Hematopoietic multipotent progenitor cell treated with erythropoietin and hydrocortisone succinate and interleukin-3 and kit ligand, for 15 days (in vitro differentiated cells): ENCODE data around the gene FAM89B.
A peak's percentile ranks its signal among the peaks of the same experiment; 100 is the strongest.

ENCODE experiments used
- DNase-seq: peaks from one replicate; pipeline ENCODE4 v3.0.0-alpha.2; 2015; ENCODE audit warnings: low spot score

The FAM89B gene

DNA sequence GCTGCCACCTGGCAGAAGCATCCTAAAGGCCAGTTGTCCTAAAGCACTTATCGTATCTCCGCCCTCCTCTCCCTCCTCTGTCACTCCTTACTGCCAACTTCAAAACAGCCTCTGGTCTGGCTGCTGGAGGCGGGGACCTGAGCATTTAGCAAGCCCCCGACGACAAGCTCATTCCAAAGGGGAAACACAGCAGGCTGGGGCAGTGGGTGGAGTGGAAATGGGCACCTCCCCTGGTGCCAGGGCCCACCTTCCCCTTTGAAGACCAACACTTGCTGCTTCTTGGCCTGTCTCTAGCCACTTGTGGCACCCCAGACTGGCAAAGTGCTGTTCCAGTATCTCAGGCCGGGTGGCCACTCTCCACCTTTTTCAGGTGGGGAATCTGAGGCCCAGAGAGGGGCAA, 38.1 kb downstream of the FAM89B start:
- no peak for DNase-seq

DNA sequence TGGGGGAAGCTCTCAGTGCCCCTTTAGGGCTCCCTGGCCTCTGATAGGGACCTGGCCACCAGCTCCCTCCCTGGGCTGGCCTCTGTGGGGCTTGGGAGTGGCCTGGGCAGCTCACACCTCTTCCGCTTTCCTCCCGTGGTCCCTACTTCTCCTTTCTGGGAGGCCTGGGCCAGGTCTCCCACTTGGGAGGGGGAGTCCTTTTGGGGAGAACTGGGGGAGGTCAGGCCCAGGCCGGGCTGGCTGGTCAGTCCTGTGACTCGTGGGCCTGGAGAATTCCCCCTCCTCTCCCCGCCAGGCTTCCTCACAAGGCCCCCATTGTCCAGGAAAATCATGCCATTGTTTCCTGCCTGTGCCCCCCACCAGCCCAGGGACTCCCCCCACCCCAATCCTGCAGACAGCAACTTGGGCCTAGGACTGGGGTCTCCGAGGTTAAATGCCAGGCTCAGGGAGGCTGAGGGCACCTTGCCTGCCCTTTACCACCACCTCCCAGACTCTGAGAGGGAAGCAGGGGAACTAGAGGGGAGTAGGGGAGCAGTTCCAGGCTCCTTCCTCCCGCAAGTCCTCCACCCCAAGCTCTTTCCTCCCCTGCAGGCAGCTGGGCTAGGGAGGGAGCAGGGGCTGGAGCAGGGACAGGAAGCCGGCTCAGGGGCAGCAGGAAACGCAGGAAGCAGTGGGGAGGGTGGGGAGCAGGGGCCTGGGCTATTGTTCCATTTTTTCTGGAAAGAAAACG, 38.9 kb downstream of the FAM89B start:
- DNase-seq = no peak

DNA sequence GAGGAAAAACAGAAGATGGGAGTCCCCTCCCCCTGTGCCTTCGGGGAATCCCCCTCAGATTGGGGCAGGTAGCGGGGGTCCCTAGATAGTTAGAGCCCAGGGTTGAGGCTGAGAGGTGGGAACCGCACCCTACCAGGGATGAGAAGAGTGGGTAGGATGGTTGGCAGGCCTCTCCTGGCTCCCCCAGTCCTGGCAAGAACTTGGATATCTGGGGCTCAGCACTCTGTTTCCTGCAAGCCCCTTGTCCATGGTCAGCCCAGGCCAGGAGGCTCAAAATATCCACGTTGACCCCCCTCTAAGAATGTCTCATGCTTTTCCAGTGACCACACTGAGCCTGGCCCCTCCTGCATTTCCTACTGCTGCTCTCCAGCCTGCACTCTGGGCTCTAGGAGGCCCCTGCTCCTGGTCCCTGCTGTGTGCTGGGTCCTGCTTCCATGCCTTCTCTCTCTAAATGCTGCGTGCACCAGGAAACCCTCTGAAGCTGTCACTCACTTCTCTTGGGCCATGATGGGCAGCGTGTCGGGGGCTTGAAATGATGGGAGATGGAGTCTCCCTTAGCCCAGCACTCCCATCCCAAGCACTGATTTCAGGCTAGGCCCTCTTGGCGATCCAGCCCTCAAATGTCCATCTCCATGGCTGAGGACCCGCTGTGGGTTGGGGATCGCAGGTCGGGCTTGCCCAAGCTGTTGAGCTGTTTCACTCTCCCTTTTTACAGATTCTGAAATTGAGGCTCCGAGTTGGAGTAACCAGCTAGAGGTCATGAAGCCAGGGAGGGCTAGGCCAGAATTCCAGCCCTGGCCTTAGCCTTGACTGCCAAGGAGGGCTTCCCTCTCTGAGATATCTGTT, 39.6 kb downstream of the FAM89B start:
- DNase-seq = no peak

DNA sequence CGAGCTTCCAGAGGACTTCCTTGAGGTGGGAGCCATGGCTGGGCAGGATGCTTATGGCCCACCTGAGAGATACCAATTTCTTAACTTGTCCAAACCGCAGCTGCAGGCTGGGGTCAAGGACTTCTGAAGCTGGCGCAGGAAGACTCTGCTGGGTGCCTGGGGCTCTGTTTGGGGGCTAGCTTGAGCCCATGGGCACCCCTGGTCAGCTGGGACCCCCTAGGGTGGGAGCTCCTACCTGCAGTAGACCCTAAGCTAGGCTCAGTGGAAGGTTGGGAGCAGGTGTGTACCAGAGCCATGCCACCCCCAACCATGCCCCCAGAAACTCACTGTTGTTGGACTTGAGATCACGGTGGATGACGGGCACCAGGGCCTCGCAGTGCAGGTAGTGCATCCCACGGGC, 40.4 kb downstream of the FAM89B start:
- no peak for DNase-seq

DNA sequence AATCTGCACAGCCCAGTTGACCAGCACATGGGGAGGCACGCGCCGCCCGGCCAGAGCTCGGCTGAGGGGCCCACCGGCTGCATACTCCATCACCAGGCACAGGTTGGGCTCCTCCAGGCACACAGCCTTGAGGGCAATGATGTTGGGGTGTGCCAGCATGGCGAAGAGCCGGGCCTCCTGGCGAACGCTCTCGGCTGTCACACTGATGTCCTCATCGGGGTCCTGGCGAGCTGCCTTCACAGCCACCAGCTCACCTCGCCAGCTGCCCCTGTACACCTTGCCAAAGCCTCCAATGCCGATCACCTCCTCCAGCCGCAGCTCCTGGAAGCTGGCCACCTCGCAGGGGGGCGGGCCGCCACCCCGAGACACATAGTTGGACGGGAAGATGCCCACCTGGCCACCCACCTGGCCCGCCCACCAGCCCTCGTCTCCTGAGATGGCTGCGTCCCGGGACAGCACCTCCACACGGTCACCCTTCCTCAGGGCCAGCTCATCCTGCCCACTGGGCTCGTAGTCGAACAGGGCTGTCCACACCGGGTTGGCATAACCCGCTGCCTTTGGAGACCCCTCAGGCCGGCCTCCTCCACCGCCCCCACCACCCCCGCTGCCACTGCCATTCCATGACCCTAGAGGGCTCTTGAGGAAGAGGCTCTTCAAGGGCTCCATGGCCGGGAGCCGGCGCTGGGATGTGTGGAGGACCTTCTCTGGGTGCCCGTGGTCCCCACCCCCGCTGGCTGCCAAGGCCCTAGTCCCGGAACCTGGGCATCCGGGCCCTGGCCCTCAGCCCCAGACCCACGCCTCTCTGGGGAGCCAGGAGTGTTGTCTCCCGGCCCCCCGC, 41.0 kb downstream of the FAM89B start:
- no peak for DNase-seq

DNA sequence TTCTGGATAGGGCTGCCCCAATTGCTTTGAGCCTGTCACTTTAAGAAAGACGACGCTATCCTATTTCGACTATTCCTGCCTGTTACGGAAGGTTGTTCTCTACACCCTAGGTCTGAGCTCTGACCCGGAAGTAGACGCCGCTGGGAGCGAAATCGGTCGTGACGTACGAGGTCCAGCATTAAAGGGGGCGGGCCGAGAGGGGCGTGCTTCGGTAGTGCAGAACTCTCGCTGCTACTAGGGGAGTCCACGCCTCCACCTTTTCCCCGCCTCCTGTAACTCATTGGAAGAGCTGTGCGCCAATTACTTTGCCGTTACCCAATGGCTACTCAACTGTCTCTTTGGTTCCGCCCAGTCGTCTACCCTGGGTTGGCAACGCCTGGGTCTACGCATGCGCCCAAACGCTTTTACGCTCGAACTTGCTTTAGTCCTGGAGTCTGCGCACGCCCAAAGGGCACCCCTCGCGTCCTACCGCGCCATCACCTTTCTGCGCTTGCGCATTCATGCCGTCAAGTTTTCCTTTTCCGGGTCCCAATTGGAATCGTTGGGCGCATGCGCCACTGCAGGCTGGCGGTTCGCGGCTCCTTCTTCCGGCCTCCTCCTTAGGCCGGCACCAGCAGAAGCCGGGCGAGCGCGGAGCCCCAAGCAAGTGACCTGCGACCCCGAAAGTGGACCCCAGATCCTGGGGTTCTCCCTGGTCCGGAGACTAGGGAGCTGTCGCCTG, 43.1 kb downstream of the FAM89B start, which contains the start of gene PCNX3:
Gene PCNX3, plus strand, starts transcription at position 548 of the 721 bp plus-strand sequence. CDS start 536 bp downstream, outside the sequence.
- peak; percentile 100 for DNase-seq

DNA sequence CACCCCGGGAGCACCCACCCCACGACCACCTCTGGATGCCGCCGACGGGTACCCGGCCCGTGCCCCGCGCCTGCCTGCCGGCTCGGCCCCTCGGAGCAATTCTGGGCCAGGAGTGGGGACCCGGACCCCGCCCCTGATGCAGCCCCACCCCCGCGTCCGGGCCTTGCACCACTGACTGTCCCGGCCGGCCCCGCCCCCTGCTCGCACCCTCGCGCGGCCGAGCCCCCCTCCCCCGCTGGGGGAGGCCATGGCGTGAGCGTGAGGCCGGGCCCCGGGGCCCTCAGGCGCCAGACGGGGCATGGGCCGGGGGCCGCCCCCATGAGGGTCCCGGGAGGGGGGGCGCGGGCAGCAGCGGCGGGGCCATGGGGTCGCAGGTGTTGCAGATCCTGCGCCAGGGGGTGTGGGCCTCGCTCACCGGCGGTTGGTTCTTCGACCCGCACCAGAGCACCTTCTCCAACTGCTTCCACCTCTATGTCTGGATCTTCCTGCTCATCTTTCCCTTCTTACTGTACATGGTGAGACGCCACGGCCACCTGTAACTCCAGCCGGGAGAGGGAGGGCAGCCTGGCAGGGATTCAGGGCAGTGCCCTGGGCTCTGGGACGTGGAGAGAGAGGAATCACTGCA, 43.7 kb downstream of the FAM89B start:
- DNase-seq = no peak

DNA sequence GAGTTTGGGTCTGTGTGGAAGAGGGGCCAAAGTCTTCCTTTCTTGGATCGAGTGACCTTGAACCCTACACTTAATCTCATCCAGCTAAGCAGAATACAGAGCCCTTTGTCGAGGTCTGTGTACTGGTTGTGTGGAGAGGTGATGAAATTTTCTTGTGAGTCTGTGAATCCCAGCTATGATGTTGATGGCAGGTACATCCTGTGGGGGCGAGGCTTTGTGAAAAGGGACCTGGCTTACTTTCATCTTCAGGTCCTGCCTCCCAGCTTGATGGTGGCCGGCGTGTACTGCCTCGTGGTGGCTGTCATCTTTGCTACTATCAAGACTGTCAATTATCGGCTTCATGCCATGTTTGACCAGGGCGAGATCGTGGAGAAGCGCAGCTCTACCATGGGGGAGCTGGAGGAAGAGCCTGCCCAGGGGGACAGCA, 44.2 kb downstream of the FAM89B start:
- DNase-seq = no peak

DNA sequence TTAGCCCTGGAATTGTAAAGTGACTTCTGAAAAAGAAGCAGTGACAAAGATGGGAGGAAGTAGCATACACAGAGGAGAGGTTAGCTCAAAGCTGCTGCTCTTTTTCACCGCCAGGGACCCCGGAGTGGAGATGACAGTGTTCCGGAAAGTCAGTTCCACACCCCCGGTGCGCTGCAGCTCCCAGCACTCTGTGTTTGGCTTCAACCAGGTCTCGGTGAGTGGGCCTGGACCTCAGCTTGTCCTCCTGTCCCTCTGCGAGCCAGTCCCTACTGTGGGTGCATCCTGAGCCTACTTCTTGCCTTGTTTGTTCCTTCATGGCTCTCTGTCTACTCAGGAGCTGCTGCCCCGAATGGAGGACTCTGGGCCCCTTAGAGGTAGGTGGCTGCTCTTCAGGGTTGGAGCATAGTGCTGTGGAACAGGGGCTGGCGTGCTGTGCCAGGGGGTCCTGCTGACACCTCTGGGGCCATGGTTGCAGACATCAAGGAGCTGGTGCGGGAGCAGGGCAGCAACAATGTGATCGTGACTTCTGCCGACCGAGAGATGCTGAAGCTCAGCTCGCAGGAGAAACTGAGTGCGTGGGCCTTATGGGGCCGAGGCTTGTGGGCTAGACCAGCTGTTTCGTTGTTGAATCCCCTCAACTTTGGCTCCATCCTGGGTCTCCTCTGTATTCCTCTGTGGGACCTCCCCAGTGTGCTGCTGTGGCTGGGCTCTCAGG, 45.0 kb downstream of the FAM89B start:
- no peak for DNase-seq

DNA sequence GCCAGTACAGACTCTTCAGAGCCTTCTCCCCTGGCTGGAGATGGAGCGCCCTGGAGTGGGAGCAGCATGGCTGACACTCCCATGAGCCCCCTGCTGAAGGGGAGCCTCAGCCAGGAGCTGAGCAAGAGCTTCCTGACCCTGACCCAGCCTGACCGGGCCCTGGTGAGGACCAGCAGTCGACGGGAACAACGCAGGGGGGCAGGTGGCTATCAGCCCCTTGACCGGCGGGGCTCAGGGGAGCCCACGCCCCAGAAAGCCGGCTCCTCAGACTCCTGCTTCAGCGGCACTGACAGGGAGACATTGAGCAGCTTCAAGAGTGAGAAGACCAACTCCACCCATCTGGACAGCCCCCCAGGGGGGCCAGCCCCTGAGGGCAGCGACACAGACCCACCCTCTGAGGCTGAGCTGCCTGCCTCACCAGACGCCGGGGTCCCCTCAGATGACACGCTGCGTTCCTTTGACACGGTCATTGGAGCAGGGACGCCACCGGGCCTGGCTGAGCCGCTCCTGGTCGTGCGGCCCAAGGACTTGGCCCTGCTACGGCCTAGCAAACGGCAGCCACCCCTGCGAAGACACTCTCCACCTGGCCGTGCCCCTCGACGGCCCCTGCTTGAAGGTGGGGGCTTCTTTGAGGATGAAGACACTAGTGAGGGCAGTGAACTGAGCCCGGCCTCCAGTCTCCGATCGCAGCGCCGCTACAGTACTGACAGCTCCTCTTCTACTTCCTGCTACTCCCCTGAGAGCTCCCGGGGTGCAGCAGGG, 45.8 kb downstream of the FAM89B start:
- no peak for DNase-seq

DNA sequence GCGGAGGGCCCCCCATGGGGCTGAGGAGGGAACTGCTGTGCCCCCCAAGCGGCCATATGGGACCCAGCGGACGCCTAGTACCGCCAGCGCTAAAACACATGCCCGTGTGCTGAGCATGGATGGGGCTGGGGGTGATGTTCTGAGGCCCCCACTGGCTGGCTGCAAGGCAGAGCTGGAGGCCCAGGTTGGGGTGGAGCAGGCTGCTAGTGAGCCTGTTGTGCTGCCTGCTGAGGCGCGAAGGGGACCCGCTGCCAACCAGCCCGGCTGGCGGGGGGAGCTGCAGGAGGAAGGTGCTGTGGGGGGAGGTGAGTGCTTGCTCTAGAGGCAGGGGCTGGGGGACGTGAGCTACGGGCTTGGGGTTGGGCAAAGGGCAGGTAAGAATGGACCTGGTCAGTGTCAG, 46.4 kb downstream of the FAM89B start:
- DNase-seq = no peak

DNA sequence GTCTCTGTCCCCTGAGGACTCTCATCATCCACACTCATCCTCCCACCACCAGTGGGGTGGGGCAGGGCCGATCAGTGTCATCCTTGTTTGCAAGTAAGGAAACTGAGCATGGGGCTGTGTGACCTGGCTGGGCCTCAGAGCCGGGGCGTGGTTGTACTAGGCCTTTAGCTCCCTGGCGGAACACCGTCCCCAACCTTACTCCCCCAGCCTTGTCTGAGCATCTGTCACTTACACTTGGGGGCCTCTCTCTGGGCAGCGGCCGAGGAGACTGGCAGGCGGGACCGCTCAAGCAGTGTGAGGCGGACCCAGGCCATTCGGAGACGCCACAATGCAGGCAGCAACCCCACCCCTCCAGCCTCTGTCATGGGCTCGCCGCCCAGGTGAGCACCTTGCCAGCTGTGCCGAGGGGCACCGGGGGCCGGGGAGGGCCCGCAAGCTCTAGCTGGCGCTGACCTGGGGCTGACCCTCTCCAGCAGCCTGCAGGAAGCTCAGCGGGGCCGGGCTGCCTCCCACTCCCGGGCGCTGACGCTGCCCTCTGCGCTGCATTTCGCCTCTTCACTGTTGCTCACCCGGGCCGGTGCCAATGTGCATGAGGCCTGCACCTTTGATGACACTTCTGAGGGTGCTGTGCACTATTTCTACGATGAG, 47.1 kb downstream of the FAM89B start:
- no peak for DNase-seq

DNA sequence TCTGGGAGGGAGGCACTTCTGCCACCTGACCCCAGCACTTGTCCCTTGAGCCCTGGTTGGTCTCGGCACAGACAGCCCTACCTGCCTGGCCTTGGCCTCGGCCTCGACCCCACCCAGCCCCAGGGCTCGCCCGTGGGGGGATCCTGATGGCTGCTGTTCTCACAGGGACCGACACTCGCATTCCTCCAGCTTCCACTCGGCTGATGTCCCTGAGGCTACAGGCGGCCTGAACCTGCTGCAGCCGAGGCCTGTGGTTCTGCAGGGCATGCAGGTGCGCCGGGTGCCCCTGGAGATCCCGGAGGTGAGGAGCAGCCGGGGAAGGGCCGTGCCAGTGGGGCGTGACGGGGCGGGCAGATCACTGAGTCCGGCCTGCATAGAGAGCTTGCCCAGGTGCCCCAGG, 48.3 kb downstream of the FAM89B start:
- DNase-seq = no peak

DNA sequence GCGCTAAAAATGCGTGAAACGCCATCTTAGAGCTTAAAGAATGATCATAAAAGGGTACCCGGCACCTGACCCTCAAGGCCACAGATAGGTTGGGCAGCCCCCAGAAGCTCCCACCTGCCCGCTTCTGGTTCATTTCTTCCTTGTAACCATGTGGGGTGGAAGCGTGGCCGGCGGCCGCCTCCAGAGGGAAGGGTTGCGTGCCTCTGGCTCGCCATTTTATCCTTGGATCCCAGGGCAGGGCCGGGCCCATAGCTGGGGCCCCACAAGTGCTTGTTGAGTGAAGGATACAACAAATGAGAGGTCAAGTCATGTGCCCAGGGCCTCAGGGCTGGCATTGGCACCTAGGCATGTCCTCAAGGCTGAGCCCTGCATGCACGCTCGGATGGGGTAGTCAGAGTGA, 49.1 kb downstream of the FAM89B start:
- no peak for DNase-seq

DNA sequence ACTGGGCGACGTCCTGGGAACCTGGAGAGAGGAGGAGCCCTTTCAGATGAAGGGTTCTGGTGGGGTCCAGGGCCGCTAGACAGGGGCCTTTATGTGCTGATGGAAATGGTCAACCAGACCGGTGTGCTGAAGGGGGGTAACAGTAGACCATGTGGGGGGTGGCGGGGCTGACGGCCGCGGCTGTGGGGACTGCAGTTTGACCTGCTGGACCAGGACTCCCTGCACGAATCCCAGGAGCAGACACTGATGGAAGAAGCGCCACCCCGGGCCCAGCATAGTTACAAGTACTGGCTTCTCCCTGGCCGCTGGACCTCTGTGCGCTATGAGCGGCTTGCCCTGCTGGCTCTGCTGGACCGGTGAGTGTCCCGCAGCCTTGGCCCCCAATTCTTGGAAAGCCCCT, 49.7 kb downstream of the FAM89B start:
- no peak for DNase-seq

DNA sequence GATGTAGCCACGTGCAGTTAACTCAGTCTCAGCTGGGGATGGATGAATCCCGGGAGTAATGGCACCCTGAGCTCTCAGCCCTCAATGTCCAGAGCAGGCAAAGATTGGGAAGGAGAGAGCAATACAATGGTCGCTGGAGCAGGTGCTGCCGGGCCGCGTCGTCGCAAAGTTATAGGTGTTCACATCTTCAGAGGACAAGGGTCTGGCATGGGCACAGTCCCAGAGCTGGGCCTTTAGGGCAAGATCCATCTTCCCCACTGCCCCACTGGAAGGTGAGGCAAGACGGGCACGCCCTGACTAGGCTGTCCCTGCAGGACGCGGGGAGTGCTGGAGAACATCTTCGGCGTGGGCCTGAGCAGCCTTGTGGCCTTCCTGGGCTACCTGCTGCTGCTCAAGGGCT, 50.8 kb downstream of the FAM89B start:
- DNase-seq = no peak
